ENCODE data around the gene FLG.

Gene FLG

GRCh38 chr1:152349611-152350010 is 24.6 kb upstream of the FLG start:
- H3K4me3 ChIP-seq (ENCODE audit: low read depth, low read length): no peak overlapping the region
- ChIA-PET CTCF (no interaction called here), POLR2A (no interaction called here)
- no peak for TF ChIP-seq CTCF (IDR thresholded peaks at IDR 0.05; ENCODE audit: insufficient read depth, low read length, missing control alignments)
- DNase-seq (ENCODE audit: low read depth, low spot score): no peak

DNA sequence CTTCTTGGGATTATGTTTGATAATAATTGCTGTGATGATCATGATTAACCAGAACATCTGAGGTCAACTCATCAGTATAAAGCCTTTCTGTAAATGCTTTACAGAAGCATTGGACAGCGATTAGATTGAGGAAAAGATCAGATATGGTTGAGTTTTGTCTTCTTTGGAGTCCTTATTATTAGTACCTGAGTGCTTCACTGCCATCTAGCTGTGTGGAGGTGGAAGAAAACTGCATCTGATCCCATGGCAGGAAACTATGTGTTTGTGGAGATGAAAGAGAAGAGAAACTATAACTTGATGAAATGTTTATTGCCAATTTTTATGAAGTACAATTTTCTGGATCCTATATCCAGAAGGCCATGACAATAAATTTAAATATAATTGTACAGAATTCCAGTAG is 23.4 kb upstream of the FLG start:
- no peak for DNase-seq (ENCODE audit: low read depth, low spot score)
- ChIA-PET CTCF (interaction anchor here (0.7 to 2.5 kb wide), 11 partner anchors 8 to 298 kb away, joined by 3 to 17 read pairs (median 5); no protein-coding TSS in a partner anchor), POLR2A (no interaction called here)
- H3K4me3 ChIP-seq (ENCODE audit: low read depth, low read length): no peak overlapping the region
- TF ChIP-seq CTCF (IDR thresholded peaks at IDR 0.05; ENCODE audit: insufficient read depth, low read length, missing control alignments): no peak

DNA sequence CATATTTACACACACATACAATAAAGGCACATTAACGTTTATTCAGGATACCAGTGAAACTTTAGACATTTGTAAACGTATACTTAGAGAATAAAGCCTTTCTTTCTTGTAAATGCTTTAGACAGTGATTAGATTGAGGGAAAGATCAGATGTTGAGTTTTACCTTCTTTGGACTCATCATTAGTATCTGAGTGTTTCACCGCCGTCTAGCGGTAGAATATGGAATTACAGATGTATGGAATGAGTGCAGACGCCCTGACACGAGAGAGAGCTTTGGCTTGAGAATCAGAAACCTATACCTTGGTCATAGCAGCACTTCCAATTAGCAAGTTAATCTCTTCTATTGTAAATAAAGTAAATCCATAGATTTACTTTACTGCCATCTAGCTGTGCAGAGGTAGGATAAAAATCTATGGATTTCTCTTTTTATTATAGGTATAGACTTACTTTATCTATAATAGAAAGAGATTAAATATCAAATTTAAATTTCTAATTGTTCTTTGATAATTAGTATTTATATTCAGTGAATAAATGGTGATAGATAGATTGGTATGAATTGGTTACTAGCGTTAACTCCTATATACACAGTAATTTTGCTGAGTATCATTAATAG is 22.2 kb upstream of the FLG start:
- CTCF ChIA-PET: interaction anchor here (0.8 to 2.5 kb wide), 18 partner anchors 8 to 298 kb away, joined by 3 to 17 read pairs (median 5); no protein-coding TSS in a partner anchor
- no peak for DNase-seq (ENCODE audit: low read depth, low spot score)
- peak; percentile 66 for TF ChIP-seq CTCF (IDR thresholded peaks at IDR 0.05; ENCODE audit: insufficient read depth, low read length, missing control alignments)
- POLR2A ChIA-PET: no interaction called here
- no peak overlapping the region for H3K4me3 ChIP-seq (ENCODE audit: low read depth, low read length)

DNA sequence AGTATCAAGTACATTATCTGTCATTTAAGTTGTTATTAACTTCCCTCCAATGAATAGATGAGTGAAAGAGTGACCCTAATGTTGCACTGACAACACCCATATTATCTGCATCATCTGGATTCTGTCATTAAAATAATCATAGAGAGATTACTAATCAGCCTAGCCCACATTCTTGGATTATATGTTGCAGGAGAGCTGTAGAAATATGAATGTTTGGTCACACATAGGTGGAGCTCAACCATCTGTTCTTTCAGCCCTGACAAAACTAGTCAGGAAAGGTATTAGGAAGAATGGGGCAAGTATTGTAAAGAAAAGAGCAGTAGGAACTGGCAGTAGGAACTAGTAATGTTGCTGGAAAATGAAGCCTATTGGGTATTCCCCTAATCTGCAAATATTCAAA is 19.4 kb upstream of the FLG start:
- no peak for DNase-seq (ENCODE audit: low read depth, low spot score)
- H3K4me3 ChIP-seq (ENCODE audit: low read depth, low read length): no peak overlapping the region
- TF ChIP-seq CTCF (IDR thresholded peaks at IDR 0.05; ENCODE audit: insufficient read depth, low read length, missing control alignments): no peak
- POLR2A ChIA-PET: no interaction called here
- CTCF ChIA-PET: no interaction called here

- CTCF ChIA-PET: interaction anchor here (1.1 to 1.7 kb wide), 2 partner anchors 116 to 290 kb away, joined by 3 read pairs; no protein-coding TSS in a partner anchor
- POLR2A ChIA-PET: no interaction called here
These were observed 18.0 kb upstream of the FLG start for GRCh38 chr1:152343006-152343405.

DNA sequence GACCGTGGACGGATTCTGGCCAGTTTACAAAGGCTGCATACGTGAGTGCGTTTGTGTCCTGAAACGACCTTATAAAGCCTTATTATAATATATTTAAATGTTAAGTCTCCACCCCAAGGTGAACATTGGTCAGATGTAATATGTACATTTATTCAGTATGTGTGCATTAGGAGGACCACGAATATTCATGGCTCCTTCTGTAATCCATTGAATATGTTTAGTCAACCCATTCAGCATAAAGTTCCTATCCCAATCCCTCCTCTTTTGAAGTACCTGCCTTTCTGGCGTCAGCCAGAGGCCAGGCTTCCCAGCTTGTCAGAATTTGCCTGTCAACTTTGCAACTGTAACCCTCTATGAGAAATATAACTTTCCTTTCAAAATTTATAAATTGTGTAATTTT is 10.4 kb upstream of the FLG start:
- H3K4me3 ChIP-seq (ENCODE audit: low read depth, low read length): no peak overlapping the region
- DNase-seq (ENCODE audit: low read depth, low spot score): no peak
- TF ChIP-seq CTCF (IDR thresholded peaks at IDR 0.05; ENCODE audit: insufficient read depth, low read length, missing control alignments): no peak
- POLR2A ChIA-PET: no interaction called here
- CTCF ChIA-PET: interaction anchor here (1.7 kb wide), 1 partner anchor 12 kb away, joined by 5 read pairs; no protein-coding TSS in a partner anchor

More at GRCh38 chr1:152343006-152343405, 18.0 kb upstream of the FLG start:
- DNase-seq (ENCODE audit: low read depth, low spot score): no peak
- no peak for TF ChIP-seq CTCF (IDR thresholded peaks at IDR 0.05; ENCODE audit: insufficient read depth, low read length, missing control alignments)
- H3K4me3 ChIP-seq (ENCODE audit: low read depth, low read length): no peak overlapping the region

All from AG04449 (cell line).